ENCODE data around the gene RBM38.

RBM38 gene

DNA sequence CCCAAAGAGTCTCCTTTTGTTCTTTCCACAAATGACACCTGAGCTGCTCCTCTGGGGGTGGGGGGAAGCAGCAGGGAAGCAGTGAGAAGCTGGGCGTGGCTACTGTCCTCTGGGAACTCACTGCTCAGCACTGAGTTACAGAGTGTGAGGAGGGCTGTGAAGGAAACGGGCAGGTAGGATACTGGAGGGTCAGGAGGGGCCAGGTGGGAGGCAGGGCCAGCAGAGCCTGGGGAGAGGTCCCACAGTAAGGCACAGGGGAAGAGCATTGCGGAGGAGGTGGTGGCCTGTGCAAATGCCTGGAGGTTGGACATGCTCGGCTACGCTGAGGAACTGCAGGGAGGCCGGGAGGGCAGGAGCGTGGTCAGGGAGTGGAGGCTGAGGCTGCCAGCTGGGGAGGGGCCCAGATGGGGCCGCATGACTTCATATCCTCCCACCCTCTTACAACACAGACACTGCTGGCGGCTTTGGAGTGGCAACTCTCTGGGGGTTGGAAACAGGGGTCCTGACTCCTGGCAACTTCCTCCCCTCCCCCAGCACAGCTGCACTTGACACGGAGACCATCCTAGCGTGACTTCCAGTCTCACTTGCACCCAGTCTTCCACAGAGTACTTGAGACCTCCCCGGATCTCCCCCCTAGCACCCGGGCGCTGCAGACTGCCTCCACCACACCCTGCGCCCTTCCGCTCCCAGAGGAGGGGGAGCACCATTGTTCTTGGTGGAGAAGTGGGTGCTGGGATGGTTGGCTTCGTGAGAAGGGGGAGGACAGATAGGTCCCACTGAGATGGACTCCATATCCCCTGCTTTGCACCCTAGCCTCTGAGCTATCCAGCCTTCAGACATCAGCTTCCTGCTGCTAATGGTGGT, 34.2 kb downstream of the RBM38 start:
- Histone ChIP-seq H2BK5ac (ENCODE audit: low read length) (peak overlapping the region; percentile 29), H3K9me3 (replicated peaks in 1 of 2; ENCODE audit: control insufficient read depth in 2 of 2, insufficient read depth in 1 of 2, low read depth in 1 of 2, low read length in 2 of 2) (peaks cover 0 to 2% of the 10 kb centered on the region in 2 donors), H3K14ac (ENCODE audit: low read length) (no peak overlapping the region), H3K36me3 (replicated peaks in 1 of 2; ENCODE audit: control insufficient read depth in 2 of 2, insufficient read depth in 2 of 2, low read length in 2 of 2) (no peaks in the 10 kb centered on the region), H3K27ac (replicated peaks; ENCODE audit: low read length) (no peak overlapping the region), H2AK5ac (ENCODE audit: low read depth, low read length) (peak overlapping the region; percentile 93), H2BK15ac (ENCODE audit: low read length) (peak overlapping the region; percentile 62), H3K18ac (ENCODE audit: low read length) (peak overlapping the region; percentile 89), H2BK12ac (ENCODE audit: low read length) (no peak overlapping the region), H3K4ac (ENCODE audit: low read length) (no peak overlapping the region), H3K4me2 (ENCODE audit: insufficient read depth, low read length, poor library complexity, severe bottlenecking) (no peak overlapping the region), H3K9ac (ENCODE audit: low read depth, low read length, poor library complexity) (peak overlapping the region; percentile 72), H3K79me1 (ENCODE audit: low read depth, low read length) (no peaks in the 10 kb centered on the region), H3K23ac (ENCODE audit: low read depth, low read length, poor library complexity) (peak overlapping the region; percentile 38), H2AFZ (ENCODE audit: low read length) (peak overlapping the region; percentile 61), H4K8ac (ENCODE audit: low read depth, low read length) (no peak overlapping the region), H3K4me1 (ENCODE audit: control insufficient read depth in 2 of 2, insufficient read depth in 1 of 2, low read depth in 1 of 2, low read length in 2 of 2) (peaks cover 5 to 9% of the 10 kb centered on the region in 2 donors), H3K4me3 (ENCODE audit: low read length in 2 of 2) (no peak overlapping the region), H2BK120ac (ENCODE audit: low read depth, low read length) (peak overlapping the region; percentile 9), H3K27me3 (ENCODE audit: control insufficient read depth in 3 of 3, insufficient read depth in 3 of 3, low read depth in 1 of 3, low read length in 3 of 3) (peaks cover 0 to 41% (median 0%) of the 10 kb centered on the region in 3 experiments), H4K91ac (ENCODE audit: low read depth, low read length, poor library complexity) (peak overlapping the region; percentile 56)
- DNase-seq (ENCODE audit: low spot score): no peak
- no CpG with 5 or more reads among the region's 17 CpGs for WGBS, 2 donors (ENCODE audit: extremely low coverage in 2 of 2, insufficient read length in 2 of 2, insufficient replicate concordance in 1 of 2)

DNA sequence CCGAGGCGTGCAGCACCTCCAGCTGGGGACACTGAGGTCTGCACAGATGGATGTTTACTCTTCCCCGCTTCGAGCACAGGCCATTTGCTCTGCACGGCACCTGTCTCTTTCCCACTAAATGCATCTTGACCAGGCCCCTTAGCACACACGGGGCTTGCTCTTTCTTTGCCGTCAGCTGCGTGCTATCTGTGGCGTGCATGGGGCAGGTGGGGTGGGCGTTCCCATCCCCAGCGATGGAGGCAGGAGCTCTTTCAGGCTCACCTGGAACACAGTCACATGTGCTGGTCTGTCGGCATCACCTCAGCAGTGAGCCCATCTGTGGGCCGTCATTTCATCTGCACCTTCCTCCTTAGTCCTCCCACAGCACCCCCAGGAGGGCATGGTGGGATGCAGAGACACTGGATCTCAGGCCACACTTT, 35.1 kb downstream of the RBM38 start:
- Histone ChIP-seq H3K36me3 (replicated peaks in 1 of 2; ENCODE audit: control insufficient read depth in 2 of 2, insufficient read depth in 2 of 2, low read length in 2 of 2) (no peaks in the 10 kb centered on the region), H3K27me3 (ENCODE audit: control insufficient read depth in 3 of 3, insufficient read depth in 3 of 3, low read depth in 1 of 3, low read length in 3 of 3) (peaks cover 0 to 32% (median 0%) of the 10 kb centered on the region in 3 experiments), H3K79me1 (ENCODE audit: low read depth, low read length) (no peaks in the 10 kb centered on the region), H2AK5ac (ENCODE audit: low read depth, low read length) (peak overlapping the region; percentile 87), H3K4me3 (ENCODE audit: low read length in 2 of 2) (no peak overlapping the region), H3K4me1 (ENCODE audit: control insufficient read depth in 2 of 2, insufficient read depth in 1 of 2, low read depth in 1 of 2, low read length in 2 of 2) (peaks cover 5 to 9% of the 10 kb centered on the region in 2 donors), H2AFZ (ENCODE audit: low read length) (no peak overlapping the region), H3K9ac (ENCODE audit: low read depth, low read length, poor library complexity) (no peak overlapping the region), H3K14ac (ENCODE audit: low read length) (peak overlapping the region; percentile 47), H2BK120ac (ENCODE audit: low read depth, low read length) (no peak overlapping the region), H2BK15ac (ENCODE audit: low read length) (no peak overlapping the region), H3K23ac (ENCODE audit: low read depth, low read length, poor library complexity) (no peak overlapping the region), H2BK12ac (ENCODE audit: low read length) (peak overlapping the region; percentile 53), H3K9me3 (replicated peaks in 1 of 2; ENCODE audit: control insufficient read depth in 2 of 2, insufficient read depth in 1 of 2, low read depth in 1 of 2, low read length in 2 of 2) (peaks cover 0 to 2% of the 10 kb centered on the region in 2 donors), H3K4me2 (ENCODE audit: insufficient read depth, low read length, poor library complexity, severe bottlenecking) (no peak overlapping the region), H2BK5ac (ENCODE audit: low read length) (peak overlapping the region; percentile 29), H4K8ac (ENCODE audit: low read depth, low read length) (no peak overlapping the region), H3K27ac (replicated peaks; ENCODE audit: low read length) (no peak overlapping the region), H3K4ac (ENCODE audit: low read length) (no peak overlapping the region), H4K91ac (ENCODE audit: low read depth, low read length, poor library complexity) (no peak overlapping the region), H3K18ac (ENCODE audit: low read length) (no peak overlapping the region)
- no peak for DNase-seq (ENCODE audit: low spot score)
- no CpG with 5 or more reads among the region's 13 CpGs for WGBS, 2 donors (ENCODE audit: extremely low coverage in 2 of 2, insufficient read length in 2 of 2, insufficient replicate concordance in 1 of 2)

DNA sequence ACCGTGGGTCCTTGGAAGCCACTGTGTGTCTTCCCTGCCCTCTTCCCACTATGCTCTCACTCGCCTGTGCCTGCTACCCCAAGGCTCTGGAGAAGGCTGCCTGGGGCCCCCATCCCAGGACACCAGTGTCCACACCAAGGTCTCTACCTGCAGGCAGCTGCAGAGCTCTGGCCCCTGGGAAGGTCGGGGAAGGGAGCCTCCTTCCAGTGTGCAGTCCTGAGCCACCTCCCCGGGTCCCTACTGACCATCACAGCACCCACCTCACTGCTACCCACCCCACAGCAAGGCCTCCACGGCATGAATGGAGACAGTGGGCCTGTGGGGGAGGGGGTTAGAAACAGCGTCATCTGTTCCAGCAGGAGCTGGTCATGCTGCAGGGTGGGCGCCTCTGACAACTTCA, 35.6 kb downstream of the RBM38 start:
- no peak for DNase-seq (ENCODE audit: low spot score)
- Histone ChIP-seq H3K9me3 (replicated peaks in 1 of 2; ENCODE audit: control insufficient read depth in 2 of 2, insufficient read depth in 1 of 2, low read depth in 1 of 2, low read length in 2 of 2) (peaks cover 0 to 2% of the 10 kb centered on the region in 2 donors), H2AFZ (ENCODE audit: low read length) (no peak overlapping the region), H3K36me3 (replicated peaks in 1 of 2; ENCODE audit: control insufficient read depth in 2 of 2, insufficient read depth in 2 of 2, low read length in 2 of 2) (no peaks in the 10 kb centered on the region), H3K23ac (ENCODE audit: low read depth, low read length, poor library complexity) (no peak overlapping the region), H3K27ac (replicated peaks; ENCODE audit: low read length) (no peak overlapping the region), H2BK5ac (ENCODE audit: low read length) (no peak overlapping the region), H4K91ac (ENCODE audit: low read depth, low read length, poor library complexity) (no peak overlapping the region), H3K4me2 (ENCODE audit: insufficient read depth, low read length, poor library complexity, severe bottlenecking) (no peak overlapping the region), H3K14ac (ENCODE audit: low read length) (no peak overlapping the region), H2BK120ac (ENCODE audit: low read depth, low read length) (no peak overlapping the region), H2BK12ac (ENCODE audit: low read length) (no peak overlapping the region), H3K27me3 (ENCODE audit: control insufficient read depth in 3 of 3, insufficient read depth in 3 of 3, low read depth in 1 of 3, low read length in 3 of 3) (peaks cover 0 to 26% (median 0%) of the 10 kb centered on the region in 3 experiments), H2AK5ac (ENCODE audit: low read depth, low read length) (peak overlapping the region; percentile 87), H3K18ac (ENCODE audit: low read length) (no peak overlapping the region), H3K79me1 (ENCODE audit: low read depth, low read length) (no peaks in the 10 kb centered on the region), H4K8ac (ENCODE audit: low read depth, low read length) (no peak overlapping the region), H2BK15ac (ENCODE audit: low read length) (peak overlapping the region; percentile 87), H3K4me3 (ENCODE audit: low read length in 2 of 2) (no peak overlapping the region), H3K4ac (ENCODE audit: low read length) (no peak overlapping the region), H3K4me1 (ENCODE audit: control insufficient read depth in 2 of 2, insufficient read depth in 1 of 2, low read depth in 1 of 2, low read length in 2 of 2) (peaks cover 5 to 9% of the 10 kb centered on the region in 2 donors), H3K9ac (ENCODE audit: low read depth, low read length, poor library complexity) (no peak overlapping the region)
- WGBS, 2 donors (ENCODE audit: extremely low coverage in 2 of 2, insufficient read length in 2 of 2, insufficient replicate concordance in 1 of 2): no CpG with 5 or more reads among the region's 7 CpGs

Data from neuronal stem cell (in vitro differentiated cells).